ENCODE results near the gene PPP1R2. TPM values are rescaled to one million over a fixed set of nuclear protein-coding genes. Genes with fewer than 3 reads are reported as not detected.
A peak's percentile ranks its signal among the peaks of the same experiment; 100 is the strongest.

The PPP1R2 gene
- total and polyA plus RNA-seq, 2 of the 13 experiments (the other 11 are each of a cell fraction or from before 2014, with no cell fraction given), result 36.5 to 86.5 TPM

- in situ Hi-C loops (cut with HindIII; ENCODE audit: extremely low pct_ligation_motif_present, low pct_unique_long_range_greater_than_20kb) (no loop called here), intact Hi-C loops (cut with micrococcal nuclease; ENCODE audit: unreplicated experiment) (loop anchor here (10.0 kb wide), 1 partner anchor 1424 kb away; no protein-coding TSS in a partner anchor)
- no peak for ATAC-seq
- Histone ChIP-seq H3K9ac (ENCODE audit: insufficient read depth, low read depth, low read length) (peak overlapping the region; percentile 52), H3K27me3 (ENCODE audit: control insufficient read depth in 1 of 2, insufficient read depth in 2 of 2, low read length in 2 of 2) (no peaks in the 10 kb centered on the region), H3K36me3 (replicated peaks in 1 of 2; ENCODE audit: control insufficient read depth in 1 of 2, insufficient read depth in 2 of 2, low read length in 2 of 2) (no peaks in the 10 kb centered on the region), H3K79me2 (ENCODE audit: insufficient read depth, low read length) (no peaks in the 10 kb centered on the region), H2AFZ (ENCODE audit: low read length) (peak overlapping the region; percentile 18), H3K4me3 (replicated peaks in 1 of 3; ENCODE audit: insufficient read depth in 1 of 3, low read depth in 2 of 3, low read length in 3 of 3) (peak overlapping the region in 2 of 3 experiments; percentile 44 to 50; a peak in 2 of 6 replicates), H3K27ac (ENCODE audit: extremely low read length, insufficient read depth, low read length) (peak overlapping the region; percentile 62), H3K4me2 (ENCODE audit: low read depth, low read length) (peak overlapping the region; percentile 77), H3K9me3 (ENCODE audit: low read length) (no peaks in the 10 kb centered on the region), H3K4me1 (ENCODE audit: insufficient read depth, low read length) (peaks cover 98% of the 10 kb centered on the region), H4K20me1 (ENCODE audit: insufficient read depth, low read length) (no peaks in the 10 kb centered on the region)
- ChIA-PET POLR2A (no interaction called here), CTCF (ENCODE audit: low intra/inter-chr PET ratio, low total read pairs) (no interaction called here)
- no TSS peak for BruUV-seq (replicated peaks)
- FAIRE-seq, result no peak
- peak; percentile 91 for DNase-seq (ENCODE audit: low spot score)
- TF ChIP-seq ZFYVE20 (CRISPR knock-in tag; IDR thresholded peaks at IDR 0.05; ENCODE audit: borderline replicate concordance, low read depth) (no peak), ELF3 (CRISPR knock-in tag; IDR thresholded peaks at IDR 0.05) (peak; percentile 18; the same call in 1 of the 2 replicates), ZSCAN21 (CRISPR knock-in tag; IDR thresholded peaks at IDR 0.05; ENCODE audit: borderline replicate concordance) (no peak), ZBTB37 (CRISPR knock-in tag; IDR thresholded peaks at IDR 0.05) (no peak), ZNF207 (IDR thresholded peaks at IDR 0.05; ENCODE audit: borderline replicate concordance) (no peak), TGIF2 (CRISPR knock-in tag; IDR thresholded peaks at IDR 0.05) (no peak), ZNF770 (CRISPR knock-in tag; IDR thresholded peaks at IDR 0.05) (no peak), YEATS4 (CRISPR knock-in tag; IDR thresholded peaks at IDR 0.05; ENCODE audit: borderline replicate concordance) (no peak), ZFP1 (CRISPR knock-in tag; IDR thresholded peaks at IDR 0.05) (no peak), MXD1 (CRISPR knock-in tag; IDR thresholded peaks at IDR 0.05) (no peak)
- TF ChIP-seq, protein P1, sequence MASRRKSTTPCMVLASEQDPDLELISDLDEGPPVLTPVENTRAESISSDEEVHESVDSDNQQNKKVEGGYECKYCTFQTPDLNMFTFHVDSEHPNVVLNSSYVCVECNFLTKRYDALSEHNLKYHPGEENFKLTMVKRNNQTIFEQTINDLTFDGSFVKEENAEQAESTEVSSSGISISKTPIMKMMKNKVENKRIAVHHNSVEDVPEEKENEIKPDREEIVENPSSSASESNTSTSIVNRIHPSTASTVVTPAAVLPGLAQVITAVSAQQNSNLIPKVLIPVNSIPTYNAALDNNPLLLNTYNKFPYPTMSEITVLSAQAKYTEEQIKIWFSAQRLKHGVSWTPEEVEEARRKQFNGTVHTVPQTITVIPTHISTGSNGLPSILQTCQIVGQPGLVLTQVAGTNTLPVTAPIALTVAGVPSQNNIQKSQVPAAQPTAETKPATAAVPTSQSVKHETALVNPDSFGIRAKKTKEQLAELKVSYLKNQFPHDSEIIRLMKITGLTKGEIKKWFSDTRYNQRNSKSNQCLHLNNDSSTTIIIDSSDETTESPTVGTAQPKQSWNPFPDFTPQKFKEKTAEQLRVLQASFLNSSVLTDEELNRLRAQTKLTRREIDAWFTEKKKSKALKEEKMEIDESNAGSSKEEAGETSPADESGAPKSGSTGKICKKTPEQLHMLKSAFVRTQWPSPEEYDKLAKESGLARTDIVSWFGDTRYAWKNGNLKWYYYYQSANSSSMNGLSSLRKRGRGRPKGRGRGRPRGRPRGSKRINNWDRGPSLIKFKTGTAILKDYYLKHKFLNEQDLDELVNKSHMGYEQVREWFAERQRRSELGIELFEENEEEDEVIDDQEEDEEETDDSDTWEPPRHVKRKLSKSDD (CRISPR knock-in tag; IDR thresholded peaks at IDR 0.05; ENCODE audit: low read depth), result no peak
- TF ChIP-seq, protein P2, sequence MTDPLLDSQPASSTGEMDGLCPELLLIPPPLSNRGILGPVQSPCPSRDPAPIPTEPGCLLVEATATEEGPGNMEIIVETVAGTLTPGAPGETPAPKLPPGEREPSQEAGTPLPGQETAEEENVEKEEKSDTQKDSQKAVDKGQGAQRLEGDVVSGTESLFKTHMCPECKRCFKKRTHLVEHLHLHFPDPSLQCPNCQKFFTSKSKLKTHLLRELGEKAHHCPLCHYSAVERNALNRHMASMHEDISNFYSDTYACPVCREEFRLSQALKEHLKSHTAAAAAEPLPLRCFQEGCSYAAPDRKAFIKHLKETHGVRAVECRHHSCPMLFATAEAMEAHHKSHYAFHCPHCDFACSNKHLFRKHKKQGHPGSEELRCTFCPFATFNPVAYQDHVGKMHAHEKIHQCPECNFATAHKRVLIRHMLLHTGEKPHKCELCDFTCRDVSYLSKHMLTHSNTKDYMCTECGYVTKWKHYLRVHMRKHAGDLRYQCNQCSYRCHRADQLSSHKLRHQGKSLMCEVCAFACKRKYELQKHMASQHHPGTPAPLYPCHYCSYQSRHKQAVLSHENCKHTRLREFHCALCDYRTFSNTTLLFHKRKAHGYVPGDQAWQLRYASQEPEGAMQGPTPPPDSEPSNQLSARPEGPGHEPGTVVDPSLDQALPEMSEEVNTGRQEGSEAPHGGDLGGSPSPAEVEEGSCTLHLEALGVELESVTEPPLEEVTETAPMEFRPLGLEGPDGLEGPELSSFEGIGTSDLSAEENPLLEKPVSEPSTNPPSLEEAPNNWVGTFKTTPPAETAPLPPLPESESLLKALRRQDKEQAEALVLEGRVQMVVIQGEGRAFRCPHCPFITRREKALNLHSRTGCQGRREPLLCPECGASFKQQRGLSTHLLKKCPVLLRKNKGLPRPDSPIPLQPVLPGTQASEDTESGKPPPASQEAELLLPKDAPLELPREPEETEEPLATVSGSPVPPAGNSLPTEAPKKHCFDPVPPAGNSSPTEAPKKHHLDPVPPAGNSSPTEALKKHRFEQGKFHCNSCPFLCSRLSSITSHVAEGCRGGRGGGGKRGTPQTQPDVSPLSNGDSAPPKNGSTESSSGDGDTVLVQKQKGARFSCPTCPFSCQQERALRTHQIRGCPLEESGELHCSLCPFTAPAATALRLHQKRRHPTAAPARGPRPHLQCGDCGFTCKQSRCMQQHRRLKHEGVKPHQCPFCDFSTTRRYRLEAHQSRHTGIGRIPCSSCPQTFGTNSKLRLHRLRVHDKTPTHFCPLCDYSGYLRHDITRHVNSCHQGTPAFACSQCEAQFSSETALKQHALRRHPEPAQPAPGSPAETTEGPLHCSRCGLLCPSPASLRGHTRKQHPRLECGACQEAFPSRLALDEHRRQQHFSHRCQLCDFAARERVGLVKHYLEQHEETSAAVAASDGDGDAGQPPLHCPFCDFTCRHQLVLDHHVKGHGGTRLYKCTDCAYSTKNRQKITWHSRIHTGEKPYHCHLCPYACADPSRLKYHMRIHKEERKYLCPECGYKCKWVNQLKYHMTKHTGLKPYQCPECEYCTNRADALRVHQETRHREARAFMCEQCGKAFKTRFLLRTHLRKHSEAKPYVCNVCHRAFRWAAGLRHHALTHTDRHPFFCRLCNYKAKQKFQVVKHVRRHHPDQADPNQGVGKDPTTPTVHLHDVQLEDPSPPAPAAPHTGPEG (CRISPR knock-in tag; IDR thresholded peaks at IDR 0.05), result no peak
These were observed 5.4 kb upstream of the PPP1R2 start for GRCh38 chr3:195548501-195548900.
